Measurements from ENCODE around the gene ABI2. TPM values are rescaled to one million over a fixed set of nuclear protein-coding genes. Genes with fewer than 3 reads are reported as not detected.

Gene ABI2
- total and polyA plus RNA-seq, 4 donors, result 5.4 to 10.5 (median 7.6) TPM

DNA sequence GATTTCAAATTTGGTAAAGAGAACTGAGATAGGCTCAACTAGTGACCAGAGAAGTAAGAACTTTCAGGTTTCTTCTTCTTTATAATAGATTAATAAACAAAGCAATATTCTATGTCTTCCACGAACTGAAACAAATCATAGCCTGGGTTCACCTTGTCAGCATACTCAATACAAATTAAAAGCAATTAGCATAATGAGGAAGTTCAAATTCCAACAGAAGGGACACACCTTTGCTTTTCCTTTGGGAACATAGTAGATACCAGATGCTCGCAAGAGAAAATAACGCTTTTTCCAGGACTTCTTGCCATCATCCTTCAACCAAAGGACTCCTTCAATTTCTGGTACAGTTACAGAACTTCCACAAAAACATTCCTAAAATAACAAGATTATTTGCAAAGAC lies 127.0 kb downstream of the ABI2 start:
- no peak for DNase-seq (ENCODE audit: low spot score)
- no peaks in the 10 kb centered on the region for H3K27me3 ChIP-seq (ENCODE audit: control insufficient read depth in 4 of 4, insufficient read depth in 4 of 4, low read length in 3 of 4)
- no peak overlapping the region for H3K4me3 ChIP-seq (ENCODE audit: low read depth in 1 of 3, low read length in 3 of 3)
- H3K9ac ChIP-seq (ENCODE audit: low read depth in 1 of 2, low read length in 2 of 2), result no peak overlapping the region
- H3K9me3 ChIP-seq (ENCODE audit: control insufficient read depth in 4 of 4, low read length in 3 of 4), result no peaks in the 10 kb centered on the region
- H3K27ac ChIP-seq (ENCODE audit: low read depth in 1 of 2, low read length in 2 of 2), result no peak overlapping the region
- no peaks in the 10 kb centered on the region for H3K4me1 ChIP-seq (ENCODE audit: control insufficient read depth in 4 of 4, insufficient read depth in 4 of 4, low read length in 3 of 4)
- TF ChIP-seq, protein P1, sequence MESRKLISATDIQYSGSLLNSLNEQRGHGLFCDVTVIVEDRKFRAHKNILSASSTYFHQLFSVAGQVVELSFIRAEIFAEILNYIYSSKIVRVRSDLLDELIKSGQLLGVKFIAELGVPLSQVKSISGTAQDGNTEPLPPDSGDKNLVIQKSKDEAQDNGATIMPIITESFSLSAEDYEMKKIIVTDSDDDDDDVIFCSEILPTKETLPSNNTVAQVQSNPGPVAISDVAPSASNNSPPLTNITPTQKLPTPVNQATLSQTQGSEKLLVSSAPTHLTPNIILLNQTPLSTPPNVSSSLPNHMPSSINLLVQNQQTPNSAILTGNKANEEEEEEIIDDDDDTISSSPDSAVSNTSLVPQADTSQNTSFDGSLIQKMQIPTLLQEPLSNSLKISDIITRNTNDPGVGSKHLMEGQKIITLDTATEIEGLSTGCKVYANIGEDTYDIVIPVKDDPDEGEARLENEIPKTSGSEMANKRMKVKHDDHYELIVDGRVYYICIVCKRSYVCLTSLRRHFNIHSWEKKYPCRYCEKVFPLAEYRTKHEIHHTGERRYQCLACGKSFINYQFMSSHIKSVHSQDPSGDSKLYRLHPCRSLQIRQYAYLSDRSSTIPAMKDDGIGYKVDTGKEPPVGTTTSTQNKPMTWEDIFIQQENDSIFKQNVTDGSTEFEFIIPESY (IDR thresholded peaks at IDR 0.05), result no peak
- TF ChIP-seq, protein P2, sequence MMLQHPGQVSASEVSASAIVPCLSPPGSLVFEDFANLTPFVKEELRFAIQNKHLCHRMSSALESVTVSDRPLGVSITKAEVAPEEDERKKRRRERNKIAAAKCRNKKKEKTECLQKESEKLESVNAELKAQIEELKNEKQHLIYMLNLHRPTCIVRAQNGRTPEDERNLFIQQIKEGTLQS (IDR thresholded peaks at IDR 0.05), result no peak
- no peak for TF ChIP-seq NR2F2 (IDR thresholded peaks at IDR 0.05)
- no peak for TF ChIP-seq FOXA2 (IDR thresholded peaks at IDR 0.05)
- TF ChIP-seq EGR1 (IDR thresholded peaks at IDR 0.05; ENCODE audit: low read depth in 2 of 2), result no peak
- TF ChIP-seq FOXA1 (IDR thresholded peaks at IDR 0.05), result no peak
- no peak for TF ChIP-seq HNF4A (conservative IDR thresholded peaks at IDR 0.05)
- TF ChIP-seq, protein P3, sequence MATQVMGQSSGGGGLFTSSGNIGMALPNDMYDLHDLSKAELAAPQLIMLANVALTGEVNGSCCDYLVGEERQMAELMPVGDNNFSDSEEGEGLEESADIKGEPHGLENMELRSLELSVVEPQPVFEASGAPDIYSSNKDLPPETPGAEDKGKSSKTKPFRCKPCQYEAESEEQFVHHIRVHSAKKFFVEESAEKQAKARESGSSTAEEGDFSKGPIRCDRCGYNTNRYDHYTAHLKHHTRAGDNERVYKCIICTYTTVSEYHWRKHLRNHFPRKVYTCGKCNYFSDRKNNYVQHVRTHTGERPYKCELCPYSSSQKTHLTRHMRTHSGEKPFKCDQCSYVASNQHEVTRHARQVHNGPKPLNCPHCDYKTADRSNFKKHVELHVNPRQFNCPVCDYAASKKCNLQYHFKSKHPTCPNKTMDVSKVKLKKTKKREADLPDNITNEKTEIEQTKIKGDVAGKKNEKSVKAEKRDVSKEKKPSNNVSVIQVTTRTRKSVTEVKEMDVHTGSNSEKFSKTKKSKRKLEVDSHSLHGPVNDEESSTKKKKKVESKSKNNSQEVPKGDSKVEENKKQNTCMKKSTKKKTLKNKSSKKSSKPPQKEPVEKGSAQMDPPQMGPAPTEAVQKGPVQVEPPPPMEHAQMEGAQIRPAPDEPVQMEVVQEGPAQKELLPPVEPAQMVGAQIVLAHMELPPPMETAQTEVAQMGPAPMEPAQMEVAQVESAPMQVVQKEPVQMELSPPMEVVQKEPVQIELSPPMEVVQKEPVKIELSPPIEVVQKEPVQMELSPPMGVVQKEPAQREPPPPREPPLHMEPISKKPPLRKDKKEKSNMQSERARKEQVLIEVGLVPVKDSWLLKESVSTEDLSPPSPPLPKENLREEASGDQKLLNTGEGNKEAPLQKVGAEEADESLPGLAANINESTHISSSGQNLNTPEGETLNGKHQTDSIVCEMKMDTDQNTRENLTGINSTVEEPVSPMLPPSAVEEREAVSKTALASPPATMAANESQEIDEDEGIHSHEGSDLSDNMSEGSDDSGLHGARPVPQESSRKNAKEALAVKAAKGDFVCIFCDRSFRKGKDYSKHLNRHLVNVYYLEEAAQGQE (IDR thresholded peaks at IDR 0.05), result no peak
- TF ChIP-seq SP1 (IDR thresholded peaks at IDR 0.05), result no peak
- no peak for TF ChIP-seq RXRA (IDR thresholded peaks at IDR 0.05)
- TF ChIP-seq, protein P4, sequence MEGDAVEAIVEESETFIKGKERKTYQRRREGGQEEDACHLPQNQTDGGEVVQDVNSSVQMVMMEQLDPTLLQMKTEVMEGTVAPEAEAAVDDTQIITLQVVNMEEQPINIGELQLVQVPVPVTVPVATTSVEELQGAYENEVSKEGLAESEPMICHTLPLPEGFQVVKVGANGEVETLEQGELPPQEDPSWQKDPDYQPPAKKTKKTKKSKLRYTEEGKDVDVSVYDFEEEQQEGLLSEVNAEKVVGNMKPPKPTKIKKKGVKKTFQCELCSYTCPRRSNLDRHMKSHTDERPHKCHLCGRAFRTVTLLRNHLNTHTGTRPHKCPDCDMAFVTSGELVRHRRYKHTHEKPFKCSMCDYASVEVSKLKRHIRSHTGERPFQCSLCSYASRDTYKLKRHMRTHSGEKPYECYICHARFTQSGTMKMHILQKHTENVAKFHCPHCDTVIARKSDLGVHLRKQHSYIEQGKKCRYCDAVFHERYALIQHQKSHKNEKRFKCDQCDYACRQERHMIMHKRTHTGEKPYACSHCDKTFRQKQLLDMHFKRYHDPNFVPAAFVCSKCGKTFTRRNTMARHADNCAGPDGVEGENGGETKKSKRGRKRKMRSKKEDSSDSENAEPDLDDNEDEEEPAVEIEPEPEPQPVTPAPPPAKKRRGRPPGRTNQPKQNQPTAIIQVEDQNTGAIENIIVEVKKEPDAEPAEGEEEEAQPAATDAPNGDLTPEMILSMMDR (IDR thresholded peaks at IDR 0.05; ENCODE audit: low read depth, low read length, missing input control), result no peak
- TF ChIP-seq TAF1 (conservative IDR thresholded peaks at IDR 0.05), result no peak
- no peak for TF ChIP-seq RAD21 (IDR thresholded peaks at IDR 0.05)
- TF ChIP-seq, protein P5, sequence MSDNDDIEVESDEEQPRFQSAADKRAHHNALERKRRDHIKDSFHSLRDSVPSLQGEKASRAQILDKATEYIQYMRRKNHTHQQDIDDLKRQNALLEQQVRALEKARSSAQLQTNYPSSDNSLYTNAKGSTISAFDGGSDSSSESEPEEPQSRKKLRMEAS (IDR thresholded peaks at IDR 0.05), result no peak
- TF ChIP-seq JUND (IDR thresholded peaks at IDR 0.05), result no peak
- peaks cover 12 to 81% (median 57%) of the 10 kb centered on the region in 4 donors for H3K36me3 ChIP-seq (ENCODE audit: control insufficient read depth in 4 of 4, insufficient read depth in 3 of 4, low read depth in 1 of 4, low read length in 3 of 4)
- 78% methylated on average over 3 of the region's 3 CpGs for WGBS

DNA sequence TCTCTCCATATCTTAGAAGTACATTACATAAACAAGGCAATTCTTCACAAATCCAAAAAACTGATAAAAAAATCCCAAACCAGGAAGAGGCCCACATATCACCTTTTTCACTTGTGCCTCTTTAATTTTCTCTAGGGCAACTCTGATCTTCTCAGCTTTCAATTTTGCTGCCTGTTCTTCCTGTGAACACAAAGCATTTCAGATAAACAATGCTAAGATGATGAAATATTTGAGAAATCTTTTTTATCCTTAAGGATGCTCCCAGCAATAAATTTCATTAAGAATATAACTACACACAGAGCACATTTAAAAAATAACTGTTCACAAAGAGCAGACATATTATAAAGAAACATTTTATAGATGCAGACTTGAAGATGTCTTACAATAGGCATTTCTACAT lies 133.6 kb downstream of the ABI2 start:
- Histone ChIP-seq H3K27me3 (ENCODE audit: control insufficient read depth in 4 of 4, insufficient read depth in 4 of 4, low read length in 3 of 4) (no peaks in the 10 kb centered on the region), H3K4me1 (ENCODE audit: control insufficient read depth in 4 of 4, insufficient read depth in 4 of 4, low read length in 3 of 4) (peaks cover 0 to 3% (median 0%) of the 10 kb centered on the region in 4 donors), H3K9me3 (ENCODE audit: control insufficient read depth in 4 of 4, low read length in 3 of 4) (no peaks in the 10 kb centered on the region), H3K9ac (ENCODE audit: low read depth in 1 of 2, low read length in 2 of 2) (no peak overlapping the region), H3K27ac (ENCODE audit: low read depth in 1 of 2, low read length in 2 of 2) (no peak overlapping the region), H3K36me3 (ENCODE audit: control insufficient read depth in 4 of 4, insufficient read depth in 3 of 4, low read depth in 1 of 4, low read length in 3 of 4) (peaks cover 9 to 44% (median 25%) of the 10 kb centered on the region in 4 donors), H3K4me3 (ENCODE audit: low read depth in 1 of 3, low read length in 3 of 3) (no peak overlapping the region)
- no peak for DNase-seq (ENCODE audit: low spot score)
- TF ChIP-seq, protein P4 (IDR thresholded peaks at IDR 0.05; ENCODE audit: low read depth, low read length, missing input control), result no peak
- TF ChIP-seq, protein P3 (IDR thresholded peaks at IDR 0.05), result no peak
- TF ChIP-seq RAD21 (IDR thresholded peaks at IDR 0.05), result no peak
- TF ChIP-seq, protein P1 (IDR thresholded peaks at IDR 0.05), result no peak
- no peak for TF ChIP-seq FOXA1 (IDR thresholded peaks at IDR 0.05)
- TF ChIP-seq GABPA (IDR thresholded peaks at IDR 0.05 in 1 of 2, conservative IDR thresholded peaks at IDR 0.05 in 1 of 2), result no peak

All from liver (tissue), 9 donors.